Mucosa of stomach (tissue), 1 donor: ENCODE data around the gene CFAP74.

Experiments
- H3K27me3 ChIP-seq: one replicate; pipeline ENCODE4 v1.7.0; 2013; ENCODE audit warnings: mild to moderate bottlenecking, low read length; ENCODE audit not compliant: control insufficient read depth, insufficient read depth
- H3K36me3 ChIP-seq: one replicate; pipeline ENCODE4 v1.7.0; 2013; ENCODE audit warnings: low read length; ENCODE audit not compliant: control insufficient read depth, insufficient read depth
- H3K4me1 ChIP-seq: one replicate; pipeline ENCODE4 v1.7.0; 2013; ENCODE audit warnings: mild to moderate bottlenecking, low read length; ENCODE audit not compliant: control insufficient read depth, insufficient read depth
- H3K4me3 ChIP-seq: one replicate; pipeline ENCODE4 v1.7.0; 2013; ENCODE audit warnings: low read length
- H3K9ac ChIP-seq: one replicate; pipeline ENCODE4 v1.7.0; 2013; ENCODE audit warnings: mild to moderate bottlenecking, low read length, moderate library complexity
- H3K9me3 ChIP-seq: one replicate; pipeline ENCODE4 v1.7.0; 2013; ENCODE audit warnings: mild to moderate bottlenecking, low read length, moderate library complexity; ENCODE audit not compliant: control insufficient read depth
- donor health status: Pancreatic carcinoma.

Gene CFAP74

GRCh38 chr1:2024451-2024850 lies 20.9 kb upstream of the CFAP74 start:
- no peaks in the 10 kb centered on the region for H3K4me1 ChIP-seq
- H3K27me3 ChIP-seq = peaks cover 41% of the 10 kb centered on the region
- no peaks in the 10 kb centered on the region for H3K36me3 ChIP-seq
- no peaks in the 10 kb centered on the region for H3K9me3 ChIP-seq
- no peak overlapping the region for H3K9ac ChIP-seq
- H3K4me3 ChIP-seq = no peak overlapping the region

- no peaks in the 10 kb centered on the region for H3K36me3 ChIP-seq
- peaks cover 49% of the 10 kb centered on the region for H3K27me3 ChIP-seq
- no peaks in the 10 kb centered on the region for H3K4me1 ChIP-seq
- no peaks in the 10 kb centered on the region for H3K9me3 ChIP-seq
- no peak overlapping the region for H3K4me3 ChIP-seq
- H3K9ac ChIP-seq = no peak overlapping the region
These were observed 19.6 kb upstream of the CFAP74 start for GRCh38 chr1:2023187-2023586.

GRCh38 chr1:2022063-2022770 lies 18.6 kb upstream of the CFAP74 start:
- H3K9ac ChIP-seq = no peak overlapping the region
- no peaks in the 10 kb centered on the region for H3K4me1 ChIP-seq
- no peaks in the 10 kb centered on the region for H3K36me3 ChIP-seq
- no peaks in the 10 kb centered on the region for H3K9me3 ChIP-seq
- H3K4me3 ChIP-seq = no peak overlapping the region
- H3K27me3 ChIP-seq = peaks cover 57% of the 10 kb centered on the region

- no peak overlapping the region for H3K9ac ChIP-seq
These were observed 18.0 kb upstream of the CFAP74 start for GRCh38 chr1:2021550-2021949.

GRCh38 chr1:2020310-2020655 lies 16.7 kb upstream of the CFAP74 start:
- no peaks in the 10 kb centered on the region for H3K9me3 ChIP-seq
- peaks cover 63% of the 10 kb centered on the region for H3K27me3 ChIP-seq
- H3K4me3 ChIP-seq = no peak overlapping the region
- H3K4me1 ChIP-seq = no peaks in the 10 kb centered on the region
- H3K9ac ChIP-seq = no peak overlapping the region
- H3K36me3 ChIP-seq = no peaks in the 10 kb centered on the region

More at GRCh38 chr1:2021550-2021949, 18.0 kb upstream of the CFAP74 start:
- H3K4me1 ChIP-seq = no peaks in the 10 kb centered on the region
- H3K27me3 ChIP-seq = peaks cover 57% of the 10 kb centered on the region
- H3K36me3 ChIP-seq = no peaks in the 10 kb centered on the region
- no peaks in the 10 kb centered on the region for H3K9me3 ChIP-seq
- H3K4me3 ChIP-seq = no peak overlapping the region

GRCh38 chr1:2019571-2020309 lies 16.2 kb upstream of the CFAP74 start:
- Histone ChIP-seq H3K4me3 (no peak overlapping the region), H3K36me3 (no peaks in the 10 kb centered on the region), H3K27me3 (peaks cover 65% of the 10 kb centered on the region), H3K9me3 (no peaks in the 10 kb centered on the region), H3K4me1 (no peaks in the 10 kb centered on the region), H3K9ac (no peak overlapping the region)

- H3K4me1 ChIP-seq = no peaks in the 10 kb centered on the region
- H3K4me3 ChIP-seq = no peak within 1 kb of the TSS
- no peak within 1 kb of the TSS for H3K9ac ChIP-seq
- peaks cover 59% of the 10 kb centered on the region for H3K27me3 ChIP-seq
- H3K36me3 ChIP-seq = no peaks in the 10 kb centered on the region
- H3K9me3 ChIP-seq = no peaks in the 10 kb centered on the region
These were observed 15.6 kb upstream of the CFAP74 start, which contains the start of gene GABRD for GRCh38 chr1:2019172-2019543. Gene GABRD, plus strand, starts transcription at chr1:2019345. Its CDS starts 79 bp downstream, at chr1:2019424.

- no peaks in the 10 kb centered on the region for H3K4me1 ChIP-seq
- H3K36me3 ChIP-seq = no peaks in the 10 kb centered on the region
- no peak overlapping the region for H3K4me3 ChIP-seq
- H3K9me3 ChIP-seq = no peaks in the 10 kb centered on the region
- H3K27me3 ChIP-seq = peaks cover 59% of the 10 kb centered on the region
- H3K9ac ChIP-seq = no peak overlapping the region
These were observed 14.9 kb upstream of the CFAP74 start for GRCh38 chr1:2018217-2019171.

- H3K9me3 ChIP-seq = no peaks in the 10 kb centered on the region
- no peaks in the 10 kb centered on the region for H3K4me1 ChIP-seq
- H3K27me3 ChIP-seq = peaks cover 41% of the 10 kb centered on the region
- no peak overlapping the region for H3K9ac ChIP-seq
- no peak overlapping the region for H3K4me3 ChIP-seq
- H3K36me3 ChIP-seq = no peaks in the 10 kb centered on the region
These were observed 12.5 kb upstream of the CFAP74 start for GRCh38 chr1:2016123-2016522.

- Histone ChIP-seq H3K9me3 (no peaks in the 10 kb centered on the region), H3K36me3 (no peaks in the 10 kb centered on the region), H3K4me3 (no peak overlapping the region), H3K9ac (no peak overlapping the region), H3K27me3 (peaks cover 31% of the 10 kb centered on the region), H3K4me1 (no peaks in the 10 kb centered on the region)
These were observed 11.5 kb upstream of the CFAP74 start for GRCh38 chr1:2014741-2015735.

GRCh38 chr1:2014181-2014580 lies 10.6 kb upstream of the CFAP74 start:
- no peaks in the 10 kb centered on the region for H3K36me3 ChIP-seq
- no peak overlapping the region for H3K9ac ChIP-seq
- no peaks in the 10 kb centered on the region for H3K4me1 ChIP-seq
- peaks cover 24% of the 10 kb centered on the region for H3K27me3 ChIP-seq
- no peak overlapping the region for H3K4me3 ChIP-seq
- H3K9me3 ChIP-seq = no peaks in the 10 kb centered on the region
